Adrenal gland (tissue), 12 donors: ENCODE data around the gene ARL15. TPM values are rescaled to one million over a fixed set of nuclear protein-coding genes. Genes with fewer than 3 reads are reported as not detected.

Experiments used
- DNase-seq, 7 donors: peaks; one replicate each; pipeline ENCODE4 v3.0.0-alpha.2; 2019 to 2020
- H3K27ac ChIP-seq, 5 donors: fragments of 200-600 bp; sonication (generic) in 4 of 5; 1 replicate in 3 of 5; 2 replicates in 2 of 5; pipeline versions ENCODE4 v1.5.1 to v1.8.0; 2016 to 2020; ENCODE audit warnings: mild to moderate bottlenecking in 1 of 5
- H3K27me3 ChIP-seq: fragments of 200-600 bp; 2 replicates; pipeline ENCODE4 v1.8.0; 2021
- H3K36me3 ChIP-seq, 2 donors: fragments of 200-600 bp; replicated peaks in 1 of 2; 1 replicate in 1 of 2; 2 replicates in 1 of 2; pipeline versions ENCODE4 v1.5.1 to v1.8.0; 2018 to 2022
- H3K4me1 ChIP-seq, 2 donors: fragments of 200-600 bp; replicated peaks in 1 of 2; 1 replicate in 1 of 2; 2 replicates in 1 of 2; pipeline versions ENCODE4 v1.5.1 to v1.8.0; 2018 to 2021
- H3K4me3 ChIP-seq, 4 donors: fragments of 200-600 bp; sonication (generic) in 3 of 4; one replicate each; pipeline ENCODE4 v1.5.1; 2016 to 2018
- H3K9me3 ChIP-seq, 3 donors: fragments of 200-600 bp; sonication (generic) in 1 of 3; replicated peaks in 1 of 3; 1 replicate in 2 of 3; 2 replicates in 1 of 3; pipeline versions ENCODE4 v1.5.1 to v1.8.0; 2016 to 2021
- CTCF ChIP-seq, 6 experiments: fragments of 450-650 bp in 4 of 6; fragments of 200-600 bp in 2 of 6; sonication (generic) in 1 of 6; IDR thresholded peaks; 1 replicate in 5 of 6; 2 replicates in 1 of 6; pipeline versions ENCODE4 v1.5.1 to v1.8.0; 2016 to 2021; ENCODE audit warnings: antibody characterized with exemption in 6 of 6, mild to moderate bottlenecking in 2 of 6, moderate library complexity in 1 of 6
- POLR2A ChIP-seq, 2 donors: fragments of 450-650 bp; IDR thresholded peaks; one replicate each; pipeline ENCODE4 v1.6.1; 2017; ENCODE audit warnings: antibody characterized with exemption in 2 of 2, mild to moderate bottlenecking in 2 of 2, moderate library complexity in 1 of 2
- WGBS, 4 donors: extraction: QIAGEN DNeasy Blood & Tissue Kit in 2 of 4; methylation state at CpG; one replicate each; pipeline versions ENCODE4 v1.1.5 to v1.1.7; 2013 to 2017; 5-methylcytosine and 5-hydroxymethylcytosine counted together
- intact Hi-C, 2 donors: fragments of 100-400 bp; cut with DNase I; formaldehyde crosslinking; loops; one replicate each; pipeline versions ENCODE4 v1.14.1 to v1.15.0; 2022 to 2023
- polyA plus RNA-seq, 3 donors: library from polyadenylated mRNA; stranded (reverse); fragments of 200-250 nt in 2 of 3; fragments of 350-450 nt in 1 of 3; fragmentation: Illumina TruSeq in 1 of 3; extraction: RNeasy Lipid Tissue Mini Kit (QIAGEN cat#74804) in 1 of 3; gene quantifications; one replicate each; pipeline ENCODE4 v1.2.3, GENCODE V29; 2013 to 2014
- total RNA-seq, 9 donors: library from RNA; depleted of rRNA in 4 of 9; stranded (reverse); fragments of >200 nt in 4 of 9; fragments of 120-200 nt in 1 of 9; fragmentation: NEBNext Ultra II Directional in 1 of 9; extraction: Animal tissue kit (Norgen Biotek cat#: 25700) in 1 of 9; gene quantifications; one replicate each; pipeline versions ENCODE4 v1.1.0 to v1.2.4, GENCODE V29; 2013 to 2023
- donor health status: healthy with polysubstance abuse.
- donor health status: Bipolar disorder and iron deficiency.
- donor health status: DM: yes; HTN: yes; CAD: no.
- donor health status: DM: no; HTN: no; CAD: no.
- donor health status: DM: no; HTN: no; CAD: no.
- donor health status: DM: yes; HTN: yes; CAD: no.

The ARL15 gene
- total and polyA plus RNA-seq, 12 donors: 12.1 to 85.6 (median 38.9) TPM

DNA sequence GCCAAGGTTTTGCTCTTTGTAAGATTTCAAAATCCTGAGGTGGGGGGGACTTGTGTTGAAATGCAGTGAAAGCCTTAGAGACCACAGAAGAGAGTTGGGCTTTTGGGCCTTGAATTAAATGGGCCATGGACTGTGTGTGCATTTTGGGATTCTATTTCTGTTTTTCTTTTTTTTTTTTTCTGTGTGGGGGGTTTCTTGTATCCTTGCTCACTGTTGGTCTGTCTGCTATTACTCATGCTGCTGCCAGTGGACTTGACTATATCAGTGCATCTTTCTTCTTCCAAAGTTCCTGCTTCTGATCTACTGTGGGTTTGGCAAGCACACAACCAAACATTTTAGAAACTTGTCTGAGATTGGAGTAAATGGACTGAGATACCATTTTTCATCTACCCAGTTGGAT is 344.9 kb downstream of the ARL15 start:
- H3K9me3 ChIP-seq: no peaks in the 10 kb centered on the region
- no peak overlapping the region for H3K27ac ChIP-seq
- intact Hi-C loops: no loop called here
- no peak for DNase-seq
- H3K36me3 ChIP-seq: no peaks in the 10 kb centered on the region
- no peaks in the 10 kb centered on the region for H3K4me1 ChIP-seq
- TF ChIP-seq CTCF (IDR thresholded peaks at IDR 0.05) (no peak), POLR2A (IDR thresholded peaks at IDR 0.05) (no peak)
- no peaks in the 10 kb centered on the region for H3K27me3 ChIP-seq
- H3K4me3 ChIP-seq: no peak overlapping the region

GRCh38 chr5:53963958-53964357 is 346.4 kb downstream of the ARL15 start:
- intact Hi-C loops: no loop called here
- Histone ChIP-seq H3K27ac (no peak overlapping the region), H3K9me3 (no peaks in the 10 kb centered on the region), H3K27me3 (no peaks in the 10 kb centered on the region), H3K4me1 (no peaks in the 10 kb centered on the region), H3K36me3 (no peaks in the 10 kb centered on the region), H3K4me3 (no peak overlapping the region)
- 36 to 54% (median 44%) methylated on average over 1 of the region's 1 CpG for WGBS, 4 donors
- DNase-seq: no peak
- TF ChIP-seq CTCF (IDR thresholded peaks at IDR 0.05): no peak
- no peak for TF ChIP-seq POLR2A (IDR thresholded peaks at IDR 0.05)

- H3K36me3 ChIP-seq: no peaks in the 10 kb centered on the region
- TF ChIP-seq CTCF (IDR thresholded peaks at IDR 0.05) (no peak), POLR2A (IDR thresholded peaks at IDR 0.05) (no peak)
- 95 to 98% (median 95%) methylated on average over 1 of the region's 1 CpG for WGBS, 4 donors
- no peaks in the 10 kb centered on the region for H3K4me1 ChIP-seq
- H3K27ac ChIP-seq: no peak overlapping the region
- no peaks in the 10 kb centered on the region for H3K27me3 ChIP-seq
- no peak for DNase-seq
- H3K9me3 ChIP-seq: peaks cover 0 to 3% (median 0%) of the 10 kb centered on the region in 3 donors
- no peak overlapping the region for H3K4me3 ChIP-seq
- intact Hi-C loops: no loop called here
Observed at GRCh38 chr5:53962306-53962705, 348.1 kb downstream of the ARL15 start.

DNA sequence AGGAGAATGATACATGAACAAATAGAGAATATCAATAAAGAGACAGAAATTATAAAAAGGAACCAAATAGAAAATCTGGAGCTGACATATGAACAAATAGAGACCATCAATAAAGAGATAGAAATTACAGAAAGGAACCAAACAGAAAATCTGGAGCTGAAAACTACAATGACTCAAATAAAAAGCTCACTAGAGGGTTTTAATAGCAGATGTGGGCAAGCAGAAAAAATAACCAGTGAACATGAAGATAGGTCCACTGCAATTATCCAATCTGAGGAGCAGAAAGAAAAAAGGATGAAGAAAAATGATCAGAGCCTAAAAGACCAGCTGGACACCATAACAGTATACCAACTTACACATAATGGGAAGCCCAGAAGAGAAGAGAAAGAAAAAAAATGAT is 353.7 kb downstream of the ARL15 start:
- TF ChIP-seq CTCF (IDR thresholded peaks at IDR 0.05) (no peak), POLR2A (IDR thresholded peaks at IDR 0.05) (no peak)
- H3K27ac ChIP-seq: no peak overlapping the region
- H3K36me3 ChIP-seq: no peaks in the 10 kb centered on the region
- intact Hi-C loops: loop anchor here in 1 of 2 donors (5.0 kb wide), 1 partner anchor 34 kb away; no protein-coding TSS in a partner anchor
- H3K4me1 ChIP-seq: no peaks in the 10 kb centered on the region
- no peak overlapping the region for H3K4me3 ChIP-seq
- peaks cover 0 to 13% (median 0%) of the 10 kb centered on the region in 3 donors for H3K9me3 ChIP-seq
- no peaks in the 10 kb centered on the region for H3K27me3 ChIP-seq
- no peak for DNase-seq
